GM18870 (cell line): Measurements from ENCODE around the gene MROH9.

Experiments
- ATAC-seq: cut with Tn5 transposase; IDR thresholded peaks from one replicate; pipeline ENCODE4 v1.9.1; 2021; ENCODE audit warnings: moderate library complexity; ENCODE audit not compliant: unreplicated experiment

Gene MROH9

GRCh38 chr1:170964506-170964905, 29.2 kb downstream of the MROH9 start:
- ATAC-seq, result no peak

GRCh38 chr1:170967042-170967910, 31.9 kb downstream of the MROH9 start:
- ATAC-seq, result peak; percentile 66

- no peak for ATAC-seq
These were observed 34.9 kb downstream of the MROH9 start for GRCh38 chr1:170970256-170970655.

- no peak for ATAC-seq
These were observed 43.1 kb downstream of the MROH9 start for GRCh38 chr1:170978371-170978910.

GRCh38 chr1:170985406-170985805, 50.1 kb downstream of the MROH9 start:
- ATAC-seq, result no peak

- ATAC-seq, result no peak
These were observed 51.6 kb downstream of the MROH9 start for GRCh38 chr1:170986901-170987300.

- ATAC-seq, result no peak
These were observed 52.1 kb downstream of the MROH9 start for GRCh38 chr1:170987424-170987823.

- no peak for ATAC-seq
These were observed 57.8 kb downstream of the MROH9 start for GRCh38 chr1:170993151-170993550.

- no peak for ATAC-seq
These were observed 58.4 kb downstream of the MROH9 start for GRCh38 chr1:170993717-170994116.

GRCh38 chr1:171014880-171015279, 79.5 kb downstream of the MROH9 start:
- ATAC-seq, result no peak

- ATAC-seq, result no peak
These were observed 82.1 kb downstream of the MROH9 start for GRCh38 chr1:171017426-171017825.

GRCh38 chr1:171019971-171020370, 84.6 kb downstream of the MROH9 start:
- no peak for ATAC-seq

- no peak for ATAC-seq
These were observed 97.7 kb downstream of the MROH9 start for GRCh38 chr1:171032822-171033702.

GRCh38 chr1:171037626-171038025, 102.3 kb downstream of the MROH9 start:
- ATAC-seq, result no peak

- ATAC-seq, result no peak
These were observed 103.0 kb downstream of the MROH9 start for GRCh38 chr1:171038284-171038683.

GRCh38 chr1:171048014-171048413, 112.7 kb downstream of the MROH9 start:
- ATAC-seq, result no peak

- no peak for ATAC-seq
These were observed 117.6 kb downstream of the MROH9 start for GRCh38 chr1:171052977-171053376.

- ATAC-seq, result no peak
These were observed 120.8 kb downstream of the MROH9 start for GRCh38 chr1:171055966-171056643.

- ATAC-seq, result no peak
These were observed 126.2 kb downstream of the MROH9 start for GRCh38 chr1:171061425-171062143.

GRCh38 chr1:171062902-171063301, 127.6 kb downstream of the MROH9 start:
- ATAC-seq, result no peak
